Activated naive CD4-positive, alpha-beta T cell treated with anti-CD3 and anti-CD28 coated beads, Interleukin-2, amount 50 U/mL, for 16 hours (primary cell): ENCODE data around the gene KCNA10.

ENCODE experiments used
- DNase-seq: peaks from one replicate; pipeline ENCODE4 v3.0.0-alpha.2; 2020

Gene KCNA10

DNA sequence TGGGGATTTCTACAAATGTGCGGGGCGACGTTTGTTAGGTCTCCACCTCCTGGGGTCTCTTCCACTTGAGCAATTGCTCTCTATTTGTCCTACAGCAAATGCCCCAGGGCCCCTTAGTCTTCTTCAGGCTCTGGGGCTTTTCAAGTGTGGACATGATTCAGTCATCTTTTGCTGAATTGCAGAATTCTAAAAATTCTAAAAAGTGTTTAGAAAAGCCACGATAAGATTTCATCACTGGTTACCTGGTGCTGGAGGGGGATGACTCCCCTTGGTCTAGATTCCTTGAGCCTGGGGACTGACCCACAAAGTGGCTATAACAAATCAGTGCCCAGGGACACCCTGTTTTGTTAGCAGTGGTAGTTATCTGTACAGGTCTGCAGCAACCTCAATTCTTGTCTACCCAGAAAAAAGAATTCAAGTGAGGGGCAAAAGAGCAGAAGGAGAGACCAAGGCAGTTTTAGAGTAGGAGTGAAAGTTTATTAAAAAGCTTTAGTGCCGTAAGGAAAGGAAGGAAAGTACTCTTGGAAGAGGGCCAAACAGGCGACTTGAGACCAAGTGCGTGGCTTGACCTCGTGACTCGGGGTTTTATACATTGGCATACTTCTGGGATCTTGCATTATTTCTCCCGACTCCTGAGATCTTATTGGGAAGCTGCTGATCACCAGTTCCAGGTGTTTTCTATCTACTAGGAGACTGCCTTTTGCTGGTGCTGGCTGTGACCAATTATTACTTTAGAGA, 42.8 kb downstream of the KCNA10 start:
- no peak for DNase-seq

DNA sequence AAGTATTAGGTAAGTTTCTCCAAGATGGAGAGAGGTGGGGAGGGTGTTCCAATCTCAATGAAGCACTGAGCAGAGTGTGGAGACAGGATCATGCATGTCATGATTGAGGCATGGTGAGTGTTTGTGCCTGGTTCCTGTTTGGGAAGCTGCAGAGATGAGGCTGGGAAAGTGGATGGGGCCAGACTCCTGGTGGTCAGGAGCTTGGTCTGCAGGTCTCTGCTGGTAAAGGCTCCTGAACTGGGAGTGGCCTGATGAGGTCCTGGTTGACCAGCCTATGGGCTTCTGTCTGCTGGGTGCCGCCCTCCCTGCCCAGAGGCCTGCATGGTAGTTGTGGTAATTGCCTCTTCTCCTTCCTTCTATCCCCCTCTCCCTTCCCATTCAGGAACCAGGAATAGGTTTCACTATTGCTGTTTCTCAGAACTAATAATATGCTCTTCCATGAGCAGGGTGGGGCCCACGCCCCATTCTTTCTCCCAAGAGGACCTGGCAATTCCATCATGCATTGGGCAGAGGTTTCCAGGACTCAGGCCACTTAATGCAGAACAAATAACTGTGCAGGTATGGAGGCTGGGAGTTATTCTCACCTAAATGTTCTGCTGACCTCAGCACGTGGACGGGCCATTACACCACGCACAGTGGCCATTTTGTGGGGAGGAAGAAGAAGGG, 43.5 kb downstream of the KCNA10 start:
- DNase-seq = no peak

DNA sequence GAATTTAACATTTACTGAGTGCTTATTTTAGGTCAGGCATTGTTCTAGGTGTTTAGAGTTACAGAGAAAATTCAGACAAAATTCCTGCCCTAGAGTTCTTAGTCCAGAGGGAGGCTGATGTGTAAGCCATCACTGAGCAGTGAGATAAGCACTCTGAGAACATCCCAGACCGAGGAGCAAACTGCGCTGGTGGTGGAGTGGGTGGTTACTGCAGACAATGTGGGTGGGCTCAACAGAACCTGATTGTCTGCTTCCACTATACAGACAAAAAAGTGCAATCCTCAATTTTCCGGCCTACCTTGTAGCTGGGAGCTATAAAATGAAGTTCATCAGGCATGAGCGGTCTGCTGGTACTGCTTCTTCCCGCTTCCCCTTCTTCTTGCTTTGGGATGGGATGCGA, 44.5 kb downstream of the KCNA10 start:
- no peak for DNase-seq

DNA sequence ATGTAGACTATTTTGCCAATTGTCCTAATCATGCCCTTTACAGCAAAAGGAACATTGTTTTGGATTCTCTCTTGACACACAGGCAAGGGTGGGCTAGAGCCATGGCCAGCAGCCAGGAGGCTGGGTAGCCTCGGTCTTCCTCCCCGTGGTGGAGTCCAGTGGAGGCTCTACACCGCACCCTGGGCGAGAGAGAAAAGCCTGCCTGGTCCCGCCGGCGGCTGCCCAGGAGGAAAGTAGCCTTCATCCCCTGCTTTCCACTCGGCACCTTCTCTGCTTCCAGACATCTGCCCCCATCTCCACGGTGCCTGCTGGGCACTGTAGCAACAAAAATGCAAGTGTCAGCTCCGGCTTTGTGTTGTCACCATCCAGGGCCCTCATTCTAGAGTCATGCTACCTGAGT, 46.4 kb downstream of the KCNA10 start:
- no peak for DNase-seq

DNA sequence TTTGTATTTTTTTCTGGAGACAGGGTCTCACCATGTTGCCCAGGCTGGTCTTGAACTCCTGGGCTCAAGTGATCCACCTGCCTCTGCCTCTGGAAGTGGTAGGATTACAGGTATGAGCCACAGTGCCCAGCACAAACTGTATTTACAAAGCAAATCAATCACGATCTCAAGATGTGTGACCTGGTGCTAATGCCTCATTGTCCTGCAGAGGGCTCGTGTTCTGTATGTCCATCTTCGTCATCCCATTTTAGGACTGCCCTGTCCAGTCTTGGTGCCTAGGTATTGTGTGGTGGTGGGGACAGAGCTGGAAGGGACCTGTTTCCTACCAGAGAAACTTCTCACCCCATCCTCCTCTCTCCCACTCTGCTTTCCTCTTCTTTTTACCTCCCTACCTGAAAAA, 47.8 kb downstream of the KCNA10 start:
- no peak for DNase-seq
